ENCODE measurements around the gene CLEC2D.
A peak's percentile ranks its signal among the peaks of the same experiment; 100 is the strongest.
"Not testable (repeated sequence)": the region's sequence is repeated elsewhere in the genome, so short reads cannot be mapped to it uniquely, and the experiment has no call there.

The CLEC2D gene

DNA sequence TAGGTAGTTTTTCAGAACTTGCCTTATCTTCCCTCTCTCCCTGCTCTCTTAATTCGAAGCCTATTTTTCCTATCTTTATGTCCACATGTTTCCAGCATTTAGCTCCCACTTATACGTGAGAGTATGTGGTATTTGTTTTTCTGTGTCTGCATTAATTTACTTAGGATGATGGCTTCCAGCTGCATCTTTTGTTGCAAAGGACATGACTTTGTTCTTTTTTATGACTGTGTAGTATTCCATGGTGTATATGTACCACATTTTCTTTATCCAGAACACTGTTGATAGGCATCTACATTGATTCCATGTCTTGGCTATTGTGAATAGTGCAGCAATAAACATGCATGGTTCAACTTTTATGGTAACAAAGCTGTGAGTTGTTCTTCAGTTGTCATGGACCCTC, 7.8 kb upstream of the CLEC2D start:
- DNase-seq = no peak

DNA sequence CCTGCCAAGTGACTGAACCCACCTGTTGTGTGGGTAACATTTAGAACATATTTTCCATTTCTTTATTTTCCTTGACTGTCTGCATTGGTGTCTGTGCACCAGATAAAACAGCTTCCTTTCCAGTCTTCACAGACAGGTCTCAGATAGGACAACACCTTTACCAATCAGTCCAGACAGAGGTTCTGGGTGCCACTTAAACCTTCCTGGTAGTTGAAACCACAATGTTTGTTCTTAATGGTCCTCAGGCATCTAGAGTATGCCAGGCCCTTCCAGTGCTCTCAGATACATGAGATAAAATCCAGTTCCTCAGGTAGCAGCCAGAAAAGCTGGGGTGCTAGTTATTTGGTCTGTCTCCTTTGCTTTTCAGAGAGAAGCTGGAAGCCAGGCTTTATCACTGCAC, 7.0 kb upstream of the CLEC2D start:
- DNase-seq = no peak

DNA sequence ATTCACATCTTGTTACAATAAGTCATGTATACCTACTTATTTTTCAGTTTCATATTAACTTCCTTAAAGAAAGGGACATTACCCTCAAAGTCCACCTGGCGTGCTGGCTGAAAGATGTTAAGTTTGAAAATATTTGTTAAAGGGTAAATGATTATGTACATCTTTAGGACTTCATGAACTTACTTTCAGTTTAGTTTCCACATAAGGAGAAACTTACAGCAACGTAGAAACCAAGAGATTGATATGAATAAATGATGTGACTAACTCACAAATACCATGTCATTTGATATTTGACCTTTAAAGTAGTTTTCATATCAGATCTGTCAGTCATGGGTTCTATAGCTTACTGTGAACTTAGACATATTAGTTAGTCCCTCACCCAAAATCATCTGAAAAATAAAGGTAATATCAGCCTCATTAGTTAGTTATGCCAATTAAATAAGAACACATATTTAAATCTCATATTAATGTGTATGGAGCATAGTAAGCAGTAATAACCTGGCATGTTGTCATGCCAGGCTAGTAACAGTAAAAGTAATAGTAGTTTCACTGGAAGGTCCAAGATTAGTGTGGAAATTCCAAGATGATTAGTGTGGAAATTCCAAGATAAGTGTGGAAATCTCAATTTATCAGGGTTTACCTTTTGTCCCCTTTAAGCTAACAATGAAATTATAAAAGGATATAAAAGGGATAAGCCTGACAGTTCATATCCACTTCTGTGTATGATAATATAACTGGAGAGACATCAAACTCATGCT, 1.9 kb upstream of the CLEC2D start:
- no peak for DNase-seq

DNA sequence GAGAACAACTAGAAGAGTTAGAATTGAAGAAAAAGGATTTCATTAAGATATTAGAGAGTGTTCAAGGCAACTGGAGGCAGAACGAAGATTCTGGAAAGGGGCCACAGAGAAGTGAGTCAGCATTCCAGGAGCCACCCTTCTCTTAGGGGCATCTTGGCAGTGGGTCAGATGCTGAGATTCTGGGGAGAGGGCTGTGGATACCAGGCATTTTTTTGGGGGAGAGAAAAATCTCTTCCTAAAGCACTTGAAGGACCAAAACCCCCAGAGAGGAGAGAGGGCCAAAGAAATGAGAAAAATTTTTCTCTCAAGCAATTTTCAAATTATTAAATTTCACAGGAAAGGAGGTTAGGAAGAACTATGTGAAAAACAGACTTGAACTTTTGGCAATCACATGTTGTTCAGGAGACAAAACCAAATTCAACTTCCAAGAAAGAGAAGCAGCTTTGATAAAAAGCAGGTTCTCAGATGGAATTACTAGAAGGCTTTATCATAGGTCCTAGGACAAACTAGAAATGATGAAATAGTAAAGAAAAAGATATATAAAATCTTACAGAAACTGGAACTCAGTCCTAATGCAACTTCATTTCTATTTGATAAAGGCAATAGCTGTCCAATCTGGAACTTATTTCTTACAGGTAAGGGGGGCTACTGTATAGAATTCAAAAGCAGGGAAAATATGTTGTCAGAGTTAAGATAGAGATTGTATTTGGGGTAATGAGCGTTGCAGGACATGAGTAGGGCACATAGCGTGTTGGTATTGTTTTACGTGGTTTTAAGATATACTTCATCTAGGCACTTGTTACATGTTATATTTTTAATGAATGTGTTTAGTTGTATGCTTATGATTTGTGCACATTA, 1.1 kb upstream of the CLEC2D start:
- no peak for DNase-seq

DNA sequence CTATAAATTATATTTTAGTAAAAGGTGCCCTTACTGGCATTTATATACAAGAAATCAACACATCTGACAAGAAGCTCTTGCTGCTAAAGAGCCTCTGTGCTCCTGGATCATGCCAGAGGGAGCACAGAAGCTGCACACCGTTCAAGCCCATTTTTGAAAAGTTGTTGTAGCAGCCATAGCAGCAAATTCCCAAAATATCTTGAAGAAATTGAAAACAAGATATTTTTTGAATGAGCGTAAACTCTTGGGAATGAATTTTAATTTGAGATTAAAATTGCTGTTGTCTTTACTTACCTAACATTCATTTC, 540 bp upstream of the CLEC2D start:
- DNase-seq = no peak

DNA sequence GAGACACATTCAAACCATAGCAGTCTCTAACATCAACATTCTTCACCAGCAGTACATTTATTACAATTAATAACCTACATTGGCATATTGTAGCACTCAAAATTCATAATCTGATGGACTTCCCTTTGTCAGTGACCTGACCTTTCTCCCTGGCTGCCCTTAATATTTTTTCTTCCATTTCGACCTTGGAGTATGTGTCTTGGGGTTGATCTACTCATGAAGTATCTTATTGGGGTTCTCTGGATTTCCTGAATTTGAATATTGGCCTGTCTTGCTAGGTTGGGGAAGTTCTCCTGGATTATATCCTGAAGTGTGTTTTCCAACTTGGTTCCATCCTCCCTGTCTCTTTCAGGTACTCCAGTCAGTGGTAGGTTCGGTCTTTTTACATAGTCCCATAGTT, 2.8 kb downstream of the CLEC2D start:
- not testable (repeated sequence) for DNase-seq

DNA sequence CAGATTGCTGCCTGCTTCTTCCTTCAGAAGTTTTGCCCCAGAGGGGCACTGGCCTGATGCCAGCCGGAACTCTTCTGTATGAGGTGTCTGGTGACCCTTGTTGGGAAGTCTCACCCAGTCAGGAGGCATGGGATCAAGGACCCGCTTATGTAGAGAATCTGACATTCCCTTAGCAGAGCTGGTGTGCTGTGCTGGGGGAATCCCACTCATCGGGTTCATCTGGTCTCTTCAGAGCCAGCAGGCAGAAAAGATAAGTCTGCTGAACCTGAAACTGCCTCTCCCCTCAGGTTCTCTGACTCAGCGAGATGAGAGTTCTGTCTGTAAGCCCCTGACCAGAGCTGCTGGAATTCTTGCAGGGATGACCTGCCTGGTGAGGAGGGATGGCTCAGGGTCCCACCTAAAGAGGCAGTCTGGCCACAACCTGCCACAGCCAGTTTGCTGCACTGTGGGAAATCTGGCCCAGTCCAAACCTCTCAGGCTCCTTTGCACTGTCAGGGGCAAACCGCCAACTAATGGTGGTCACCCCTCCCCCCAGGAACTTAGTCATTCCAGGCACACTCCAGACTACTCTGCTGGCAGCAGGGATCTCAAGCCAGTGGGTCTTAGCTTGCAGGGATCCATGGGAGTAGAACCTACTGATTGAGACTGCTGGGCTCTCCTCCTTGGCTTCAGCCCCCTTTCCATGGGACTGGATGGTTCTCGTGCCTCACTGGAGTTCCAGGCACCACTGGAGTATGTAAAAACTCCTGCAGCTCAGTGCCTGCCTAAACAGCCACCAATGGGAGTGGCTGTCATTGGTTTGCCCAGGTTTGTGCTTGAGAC, 4.1 kb downstream of the CLEC2D start:
- DNase-seq = peak; percentile 64

DNA sequence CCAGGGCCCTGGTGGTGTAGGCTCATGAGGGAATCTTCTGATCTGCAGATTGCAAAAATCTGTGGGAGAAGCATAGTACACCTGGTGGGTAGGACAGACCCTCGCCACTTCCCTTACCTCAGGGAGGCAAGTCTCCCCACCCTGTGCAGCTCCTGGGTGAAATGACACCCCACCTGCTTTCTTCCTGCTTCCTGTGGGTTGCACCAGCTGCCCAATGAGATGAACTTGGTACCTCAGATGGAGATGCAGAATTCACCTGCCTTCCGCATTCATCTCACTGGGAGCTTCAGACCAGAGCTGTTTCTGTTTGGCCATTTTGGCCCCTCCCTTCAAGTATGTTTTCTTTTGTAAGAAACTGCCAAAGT, 4.7 kb downstream of the CLEC2D start:
- DNase-seq = no peak

DNA sequence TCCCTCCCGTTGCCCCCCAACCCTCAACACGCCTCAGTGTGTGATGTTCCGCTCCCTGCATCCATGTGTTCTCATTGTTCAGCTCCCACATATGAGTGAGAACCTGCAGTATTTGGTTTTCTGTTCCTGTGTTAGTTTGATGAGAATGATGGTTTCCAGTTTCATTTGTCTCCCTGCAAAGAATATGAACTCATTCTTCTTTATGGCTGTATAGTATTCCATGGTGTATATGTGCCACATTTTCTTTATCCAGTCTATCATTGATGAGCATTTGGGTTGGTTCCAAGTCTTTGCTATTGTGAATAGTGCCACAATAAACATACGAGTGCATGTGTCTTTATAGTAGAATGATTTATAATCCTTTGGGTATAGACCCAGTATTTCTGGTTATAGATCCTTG, 13.0 kb downstream of the CLEC2D start:
- DNase-seq = not testable (repeated sequence)

DNA sequence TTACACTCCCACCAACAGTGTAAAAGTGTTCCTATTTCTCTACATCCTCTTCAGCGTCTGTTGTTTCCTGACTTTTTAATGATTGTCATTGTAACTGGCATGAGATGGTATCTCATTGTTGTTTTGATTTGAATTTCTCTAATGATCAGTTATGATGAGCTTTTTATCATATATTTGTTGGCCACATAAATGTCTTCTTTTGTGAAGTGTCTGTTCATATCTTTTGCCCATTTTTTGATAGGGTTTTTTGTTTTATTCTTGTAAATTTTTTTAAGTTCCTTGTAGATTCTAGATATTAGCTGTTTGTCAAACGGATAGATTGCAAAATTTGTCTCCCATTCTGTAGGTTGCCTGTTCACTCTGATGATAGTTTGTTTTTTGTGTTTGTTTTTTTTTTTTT, 13.4 kb downstream of the CLEC2D start:
- DNase-seq = not testable (repeated sequence)

DNA sequence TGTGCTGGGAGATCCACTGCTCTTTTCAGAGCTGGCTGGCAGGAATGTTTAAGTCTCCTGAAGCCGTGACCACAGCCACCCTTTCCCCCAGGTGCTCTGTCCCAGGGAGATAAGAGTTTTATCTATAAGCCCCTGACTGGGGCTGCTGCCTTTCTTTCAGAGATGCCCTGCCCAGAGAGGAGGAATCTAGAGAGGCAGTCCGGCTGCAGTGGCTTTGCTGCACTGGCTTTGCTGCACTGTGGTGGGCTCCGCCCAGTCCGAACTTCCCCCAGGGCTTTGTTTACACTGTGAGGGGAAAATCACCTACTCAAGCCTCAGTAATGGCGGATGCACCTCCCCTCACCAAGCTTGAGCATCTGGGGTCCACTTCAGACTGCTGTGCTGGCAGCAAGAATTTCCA, 15.9 kb downstream of the CLEC2D start:
- not testable (repeated sequence) for DNase-seq

DNA sequence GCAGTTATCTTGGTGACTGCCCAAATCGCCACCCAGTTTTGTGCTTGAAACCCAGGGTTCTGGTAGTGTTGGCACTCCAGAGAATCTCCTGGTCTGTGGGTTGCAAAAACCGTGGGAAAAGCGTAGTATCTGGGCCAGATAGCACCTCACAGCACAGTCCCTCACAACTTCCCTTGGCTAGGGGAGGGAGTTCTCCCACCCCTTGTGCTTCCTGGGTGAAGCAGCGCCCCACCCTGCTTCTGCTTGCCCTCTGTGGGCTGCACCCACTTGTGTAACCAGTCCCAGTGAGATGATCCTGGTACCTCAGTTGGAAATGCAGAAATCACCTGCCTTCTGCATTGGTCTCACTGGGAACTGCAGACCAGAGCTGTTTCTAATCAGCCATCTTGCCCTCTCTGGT, 16.4 kb downstream of the CLEC2D start:
- DNase-seq = no peak

DNA sequence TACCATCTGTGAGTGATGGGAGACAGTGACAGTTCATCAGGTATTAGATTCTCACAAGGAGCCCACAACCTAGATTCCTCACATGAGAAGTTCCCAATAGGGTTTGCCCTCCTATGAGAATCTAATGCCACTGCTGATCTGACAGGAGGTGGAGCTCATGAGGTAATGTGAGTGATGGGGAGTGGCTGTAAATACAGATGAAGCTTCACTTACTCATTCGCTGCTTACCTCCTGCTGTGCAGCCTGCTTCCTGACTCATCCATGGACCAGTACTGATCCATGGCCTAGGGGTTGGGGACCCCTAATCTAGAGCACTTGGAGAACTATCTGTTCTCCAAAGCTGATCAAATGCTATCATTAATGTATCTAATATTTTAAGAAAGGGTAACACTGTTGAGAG, 17.7 kb downstream of the CLEC2D start:
- no peak for DNase-seq

DNA sequence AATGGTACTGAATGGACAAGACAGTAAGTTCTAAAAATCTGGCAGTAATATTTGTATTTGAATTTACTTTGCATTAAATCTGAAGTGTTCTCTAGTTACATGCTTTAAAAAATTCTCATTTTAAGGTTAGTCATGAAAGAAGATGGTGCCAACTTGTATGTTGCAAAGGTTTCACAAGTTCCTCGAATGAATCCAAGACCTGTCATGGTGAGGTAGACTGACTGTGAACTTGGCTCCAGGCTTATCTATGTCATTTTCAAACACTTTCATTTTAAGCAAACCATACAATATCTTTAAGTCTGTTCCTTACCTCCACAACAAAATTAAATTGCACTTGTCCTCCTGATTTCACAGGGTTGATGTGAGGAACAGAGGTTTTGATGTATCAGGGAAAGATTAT, 23.4 kb downstream of the CLEC2D start:
- DNase-seq = no peak

DNA sequence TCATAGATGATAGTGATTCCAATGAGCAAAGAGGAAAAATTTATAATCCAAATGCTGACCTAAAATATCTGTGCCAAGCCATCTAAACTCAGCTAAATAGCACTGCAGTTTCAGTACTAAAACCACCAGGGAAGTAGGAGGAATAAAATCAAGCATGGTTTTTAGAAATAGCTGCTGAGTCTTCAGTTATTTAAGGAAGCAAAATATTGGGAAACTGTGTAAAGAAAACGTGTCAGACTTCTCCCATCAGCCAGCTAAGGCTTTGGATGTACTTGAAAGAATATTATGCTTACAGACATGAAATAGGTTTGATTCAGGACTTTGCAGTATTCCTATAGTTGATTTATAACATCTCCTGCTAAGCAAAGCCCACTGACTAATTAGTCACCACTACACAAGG, 24.7 kb downstream of the CLEC2D start:
- no peak for DNase-seq

DNA sequence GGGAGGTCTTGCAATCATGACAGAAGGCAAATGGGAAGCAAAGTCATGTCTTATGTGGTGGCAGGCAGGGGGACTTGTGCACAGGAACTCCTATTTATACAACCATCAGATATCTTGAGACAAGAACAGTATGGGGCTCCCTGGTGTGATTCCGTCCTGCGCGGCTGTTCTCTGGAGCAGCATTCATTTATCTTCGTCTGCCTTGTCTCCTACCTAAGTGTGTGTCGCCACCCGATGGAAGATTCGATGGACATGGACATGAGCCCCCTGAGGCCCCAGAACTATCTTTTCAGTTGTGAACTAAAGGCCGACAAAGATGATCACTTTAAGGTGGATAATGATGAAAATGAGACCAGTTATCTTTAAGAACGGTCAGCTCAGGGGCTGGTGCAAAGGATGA, 25.6 kb downstream of the CLEC2D start:
- DNase-seq = not testable (repeated sequence)

DNA sequence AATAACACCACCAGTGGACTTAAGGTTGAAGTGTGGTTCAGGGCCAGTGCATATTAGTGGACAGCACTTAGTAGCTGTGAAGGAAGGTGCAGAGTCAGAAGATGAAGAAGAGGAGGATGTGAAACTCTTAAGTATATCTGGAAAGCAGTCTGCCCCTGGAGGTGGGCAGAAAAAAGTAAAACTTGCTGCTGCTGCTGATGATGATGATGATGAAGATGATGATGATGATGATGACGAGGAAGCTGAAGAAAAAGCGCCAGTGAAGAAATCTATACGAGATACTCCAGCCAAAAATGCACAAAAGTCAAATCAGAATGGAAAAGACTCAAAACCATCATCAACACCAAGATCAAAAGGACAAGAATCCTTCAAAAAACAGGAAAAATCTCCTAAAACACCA, 26.1 kb downstream of the CLEC2D start:
- not testable (repeated sequence) for DNase-seq

DNA sequence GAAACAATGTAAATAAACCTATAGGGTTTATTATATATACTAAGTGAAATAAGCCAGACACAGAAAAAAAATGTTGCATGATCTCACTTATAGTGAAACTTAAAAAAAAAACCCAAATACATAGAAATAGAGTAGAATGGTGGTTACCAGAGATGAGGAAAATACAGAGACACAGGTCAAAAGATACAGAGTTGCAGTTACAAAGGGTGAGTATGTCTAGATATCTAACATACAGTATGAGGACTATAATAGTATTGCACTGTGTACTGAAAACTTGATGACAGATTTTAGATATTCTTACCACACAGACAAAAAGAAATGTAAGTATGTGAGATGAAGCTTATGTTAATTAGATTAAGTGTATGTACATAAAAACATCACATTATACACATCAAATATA, 28.1 kb downstream of the CLEC2D start:
- DNase-seq = no peak

DNA sequence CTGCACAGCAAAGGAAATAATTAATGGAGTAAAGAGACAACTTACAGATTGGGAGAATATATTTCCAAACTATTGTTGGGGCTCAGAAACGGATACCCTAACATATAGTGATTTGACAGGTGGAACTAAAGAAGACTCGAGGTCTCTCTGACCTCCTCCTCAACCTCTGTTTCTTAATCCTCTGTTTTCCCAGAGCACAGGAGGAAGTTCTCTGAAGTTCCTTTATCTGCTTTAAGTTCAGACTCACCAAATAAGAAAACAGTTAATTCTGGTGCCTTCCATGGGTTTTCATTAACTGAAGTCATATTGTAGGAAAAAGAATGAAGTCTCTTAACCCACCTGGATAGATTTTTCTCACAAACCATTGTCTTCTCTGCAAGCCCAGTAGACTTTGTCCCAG, 29.2 kb downstream of the CLEC2D start:
- no peak for DNase-seq

DNA sequence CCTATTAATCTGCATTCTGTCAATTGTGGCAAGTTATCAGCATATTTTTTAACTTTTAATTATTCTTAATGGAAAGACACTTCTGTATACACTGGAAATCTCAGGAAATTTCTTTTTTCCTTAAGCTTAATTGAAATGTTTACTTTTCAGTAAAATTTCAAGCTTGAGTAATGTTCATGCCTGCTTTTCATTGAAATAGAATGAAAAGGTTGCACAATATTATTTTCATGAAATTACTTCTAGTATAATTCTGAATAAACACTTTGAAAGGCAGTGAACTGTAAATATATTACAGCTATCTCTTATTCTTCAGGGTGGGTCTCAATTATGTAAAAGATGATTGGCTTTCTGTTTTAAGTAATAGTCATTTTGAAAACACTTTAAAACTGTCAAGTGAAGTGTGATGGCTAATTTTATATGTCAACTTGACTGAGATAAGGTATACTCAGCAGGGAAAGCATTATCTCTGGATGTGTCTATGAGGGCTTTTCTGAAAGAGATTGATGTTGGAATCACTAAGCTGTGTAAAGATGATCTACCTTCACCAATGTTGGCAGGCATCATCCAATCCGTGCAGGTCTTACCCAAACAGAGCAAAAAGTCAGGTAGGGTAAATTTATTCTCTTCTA, 29.9 kb downstream of the CLEC2D start:
- no peak for DNase-seq

DNA sequence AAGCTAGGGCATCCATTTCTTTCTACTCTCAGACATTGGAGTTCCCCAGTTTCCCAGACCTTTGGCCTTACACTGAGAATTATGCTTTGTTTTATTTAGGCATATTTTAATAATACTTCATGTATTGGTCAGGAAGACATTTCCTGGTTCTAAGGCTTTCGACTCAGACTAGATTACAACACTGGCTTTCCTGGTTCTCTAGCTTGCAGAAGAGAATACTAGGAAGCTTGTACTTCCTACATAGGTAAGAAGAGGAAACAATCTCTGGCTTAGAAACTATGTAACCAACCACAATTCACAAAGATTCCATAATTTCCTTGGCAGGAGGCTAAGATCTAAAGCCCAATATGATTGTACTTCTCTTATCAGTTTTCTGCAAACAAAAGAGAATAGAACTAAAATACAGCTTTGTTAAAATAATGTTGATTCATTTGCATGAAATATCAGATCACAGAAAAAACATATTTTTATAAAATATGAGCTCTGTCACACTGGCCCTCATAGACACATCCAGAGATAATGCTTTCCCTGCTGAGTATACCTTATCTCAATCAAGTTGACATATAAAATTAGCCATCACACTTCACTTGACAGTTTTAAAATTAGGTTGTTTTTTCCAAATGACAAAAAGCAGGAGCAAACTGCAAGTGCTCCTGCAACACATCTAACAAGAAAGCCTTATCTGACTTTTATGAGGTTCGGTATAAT, 30.5 kb downstream of the CLEC2D start:
- no peak for DNase-seq

DNA sequence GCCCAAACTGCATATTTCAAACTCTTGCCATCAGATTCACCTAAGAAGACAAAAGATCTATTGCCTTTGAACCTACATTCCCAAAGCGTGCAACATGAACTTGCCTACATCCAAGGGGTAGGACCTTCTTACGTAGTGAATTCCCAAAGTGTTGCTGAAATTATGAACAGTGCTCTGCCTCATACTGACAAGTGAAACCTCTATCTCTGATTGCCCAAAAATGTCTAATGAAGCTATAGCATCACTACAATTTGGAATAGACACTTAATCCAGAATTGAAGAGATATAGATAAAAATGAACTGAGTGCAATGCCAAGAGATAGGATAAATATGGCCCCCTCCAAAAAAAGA, 31.1 kb downstream of the CLEC2D start:
- DNase-seq = no peak
